ENCODE results near the gene SYNJ1. TPM values are rescaled to one million over a fixed set of nuclear protein-coding genes. Genes with fewer than 3 reads are reported as not detected.
"Not testable (repeated sequence)": the region's sequence is repeated elsewhere in the genome, so short reads cannot be mapped to it uniquely, and the experiment has no call there.

Gene SYNJ1
- total RNA-seq, 1 donor = 6.2 TPM

DNA sequence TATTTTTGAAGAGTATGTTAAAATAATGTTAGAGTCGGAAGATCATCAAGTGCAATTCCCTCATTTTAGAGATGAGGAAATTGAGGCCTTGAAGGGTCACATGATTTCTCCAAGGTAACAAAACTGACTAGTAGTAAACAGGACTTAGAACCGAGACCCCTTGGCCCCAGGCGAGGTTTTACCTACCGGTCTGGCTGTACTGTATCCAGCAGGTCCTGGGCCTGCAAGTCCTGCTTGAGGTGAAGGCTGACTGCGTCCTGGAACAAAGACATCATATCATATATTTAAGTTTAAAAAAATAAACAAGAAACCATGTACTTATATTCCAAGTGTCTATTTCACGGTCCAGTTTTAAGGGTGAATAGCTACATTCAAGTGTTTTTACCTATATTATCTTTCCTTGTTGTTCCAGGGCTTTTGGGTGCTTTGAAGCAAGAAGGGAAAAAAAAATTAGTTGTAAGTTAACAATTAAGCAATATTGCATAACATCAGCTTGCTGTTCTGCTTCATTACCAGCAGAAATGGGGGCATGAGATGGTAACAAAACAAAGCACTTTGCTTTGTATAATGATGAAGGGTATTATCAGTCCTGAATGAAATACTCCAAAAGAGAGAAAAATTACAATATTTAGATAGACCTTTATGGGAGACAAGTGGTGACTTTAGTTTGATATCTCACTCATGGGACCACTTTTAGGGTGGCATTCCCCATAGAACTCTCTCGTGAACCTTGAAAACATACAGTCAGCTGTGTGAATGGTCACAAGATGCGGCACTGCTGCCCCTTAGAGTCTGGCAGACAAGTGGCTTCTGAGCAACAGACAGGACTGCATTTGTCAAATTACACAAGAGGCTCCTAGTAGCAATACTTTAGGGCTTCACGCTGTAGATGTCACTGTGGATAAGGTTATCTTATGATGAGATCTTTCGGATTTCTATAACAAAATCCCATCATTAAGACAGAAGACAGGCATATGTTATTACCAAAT lies 85.8 kb downstream of the SYNJ1 start:
- no peak overlapping the region for H3K27ac ChIP-seq (ENCODE audit: low read depth, low read length)
- no peaks in the 10 kb centered on the region for H3K27me3 ChIP-seq (ENCODE audit: insufficient read depth, low read length)
- no peaks in the 10 kb centered on the region for H3K79me2 ChIP-seq (ENCODE audit: insufficient read depth, low read length)
- H4K20me1 ChIP-seq (ENCODE audit: insufficient read depth, low read length) = no peaks in the 10 kb centered on the region
- H2AFZ ChIP-seq (ENCODE audit: low read length) = no peak overlapping the region
- H3K4me2 ChIP-seq (ENCODE audit: insufficient read depth, low read length) = no peak overlapping the region
- no peaks in the 10 kb centered on the region for H3K9me3 ChIP-seq (ENCODE audit: low read depth, low read length)
- H3K36me3 ChIP-seq (ENCODE audit: insufficient read depth, low read length) = peaks cover 32% of the 10 kb centered on the region
- DNase-seq (ENCODE audit: insufficient read length, low spot score, missing footprints) = no peak
- no peak overlapping the region for H3K4me3 ChIP-seq (ENCODE audit: insufficient read depth, low read length)
- no peaks in the 10 kb centered on the region for H3K4me1 ChIP-seq (ENCODE audit: insufficient read depth, low read length)
- TF ChIP-seq, protein P1, sequence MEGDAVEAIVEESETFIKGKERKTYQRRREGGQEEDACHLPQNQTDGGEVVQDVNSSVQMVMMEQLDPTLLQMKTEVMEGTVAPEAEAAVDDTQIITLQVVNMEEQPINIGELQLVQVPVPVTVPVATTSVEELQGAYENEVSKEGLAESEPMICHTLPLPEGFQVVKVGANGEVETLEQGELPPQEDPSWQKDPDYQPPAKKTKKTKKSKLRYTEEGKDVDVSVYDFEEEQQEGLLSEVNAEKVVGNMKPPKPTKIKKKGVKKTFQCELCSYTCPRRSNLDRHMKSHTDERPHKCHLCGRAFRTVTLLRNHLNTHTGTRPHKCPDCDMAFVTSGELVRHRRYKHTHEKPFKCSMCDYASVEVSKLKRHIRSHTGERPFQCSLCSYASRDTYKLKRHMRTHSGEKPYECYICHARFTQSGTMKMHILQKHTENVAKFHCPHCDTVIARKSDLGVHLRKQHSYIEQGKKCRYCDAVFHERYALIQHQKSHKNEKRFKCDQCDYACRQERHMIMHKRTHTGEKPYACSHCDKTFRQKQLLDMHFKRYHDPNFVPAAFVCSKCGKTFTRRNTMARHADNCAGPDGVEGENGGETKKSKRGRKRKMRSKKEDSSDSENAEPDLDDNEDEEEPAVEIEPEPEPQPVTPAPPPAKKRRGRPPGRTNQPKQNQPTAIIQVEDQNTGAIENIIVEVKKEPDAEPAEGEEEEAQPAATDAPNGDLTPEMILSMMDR (IDR thresholded peaks at IDR 0.05; ENCODE audit: extremely low read depth, low read depth, low read length) = no peak

DNA sequence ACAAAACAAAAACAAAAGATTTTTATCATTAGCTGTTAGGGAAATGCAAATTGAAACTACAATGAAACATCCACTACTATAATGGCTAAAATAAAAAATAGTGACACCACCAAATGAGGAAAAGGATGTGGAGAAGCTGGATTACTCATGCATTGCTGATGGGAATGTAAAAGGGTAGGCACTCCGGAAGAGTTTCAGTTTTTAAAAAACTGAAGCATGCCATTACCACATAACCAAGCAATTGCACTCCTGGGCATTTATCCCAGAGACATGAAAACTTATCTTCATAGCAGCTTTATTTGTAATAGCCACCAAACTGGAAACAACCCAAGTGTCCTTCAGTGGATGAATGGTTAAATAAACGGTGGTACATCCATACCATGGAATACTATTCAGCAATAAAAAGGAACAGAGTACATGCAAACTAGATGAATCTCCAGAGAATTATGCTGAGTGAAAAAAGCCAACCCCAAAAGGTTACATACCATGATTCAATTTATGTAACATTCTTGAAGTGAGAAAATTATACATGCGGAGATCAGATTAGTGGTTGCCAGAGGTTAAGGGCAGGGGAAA lies 101.1 kb downstream of the SYNJ1 start:
- TF ChIP-seq, protein P1 (IDR thresholded peaks at IDR 0.05; ENCODE audit: extremely low read depth, low read depth, low read length) = no peak
- Histone ChIP-seq H3K4me3 (ENCODE audit: insufficient read depth, low read length) (no peak overlapping the region), H3K79me2 (ENCODE audit: insufficient read depth, low read length) (no peaks in the 10 kb centered on the region), H3K36me3 (ENCODE audit: insufficient read depth, low read length) (peaks cover 13% of the 10 kb centered on the region), H4K20me1 (ENCODE audit: insufficient read depth, low read length) (no peaks in the 10 kb centered on the region), H3K9me3 (ENCODE audit: low read depth, low read length) (peaks cover 7% of the 10 kb centered on the region), H3K27me3 (ENCODE audit: insufficient read depth, low read length) (no peaks in the 10 kb centered on the region), H3K27ac (ENCODE audit: low read depth, low read length) (no peak overlapping the region), H3K4me1 (ENCODE audit: insufficient read depth, low read length) (no peaks in the 10 kb centered on the region), H3K4me2 (ENCODE audit: insufficient read depth, low read length) (no peak overlapping the region), H2AFZ (ENCODE audit: low read length) (no peak overlapping the region)
- peak; percentile 52 for DNase-seq (ENCODE audit: insufficient read length, low spot score, missing footprints)

DNA sequence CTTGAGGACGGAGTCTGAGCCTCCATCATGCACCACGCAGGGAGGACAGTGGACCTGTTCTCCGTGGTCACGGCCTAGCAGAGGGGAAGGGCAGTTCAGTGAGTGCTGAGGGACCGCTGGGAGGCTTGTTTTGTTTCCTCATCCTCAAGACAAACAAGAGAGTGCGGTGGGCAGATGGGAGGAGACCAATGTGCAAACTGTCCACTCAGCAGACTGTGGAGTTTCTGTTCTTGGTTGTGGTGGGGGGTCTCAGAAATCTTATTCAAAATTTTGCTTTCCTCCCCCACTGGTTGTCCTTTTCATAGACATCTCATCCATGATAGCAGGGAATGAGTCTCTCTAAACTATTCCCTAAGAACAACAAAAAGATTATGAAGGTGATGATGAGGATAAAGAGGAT lies 109.6 kb downstream of the SYNJ1 start:
- not testable (repeated sequence) for H3K27ac ChIP-seq (ENCODE audit: low read depth, low read length); H3K9me3 ChIP-seq (ENCODE audit: low read depth, low read length); H3K79me2 ChIP-seq (ENCODE audit: insufficient read depth, low read length); H3K4me1 ChIP-seq (ENCODE audit: insufficient read depth, low read length); H2AFZ ChIP-seq (ENCODE audit: low read length); H3K4me3 ChIP-seq (ENCODE audit: insufficient read depth, low read length); DNase-seq (ENCODE audit: insufficient read length, low spot score, missing footprints); H3K27me3 ChIP-seq (ENCODE audit: insufficient read depth, low read length); H3K36me3 ChIP-seq (ENCODE audit: insufficient read depth, low read length); H3K4me2 ChIP-seq (ENCODE audit: insufficient read depth, low read length); H4K20me1 ChIP-seq (ENCODE audit: insufficient read depth, low read length)

DNA sequence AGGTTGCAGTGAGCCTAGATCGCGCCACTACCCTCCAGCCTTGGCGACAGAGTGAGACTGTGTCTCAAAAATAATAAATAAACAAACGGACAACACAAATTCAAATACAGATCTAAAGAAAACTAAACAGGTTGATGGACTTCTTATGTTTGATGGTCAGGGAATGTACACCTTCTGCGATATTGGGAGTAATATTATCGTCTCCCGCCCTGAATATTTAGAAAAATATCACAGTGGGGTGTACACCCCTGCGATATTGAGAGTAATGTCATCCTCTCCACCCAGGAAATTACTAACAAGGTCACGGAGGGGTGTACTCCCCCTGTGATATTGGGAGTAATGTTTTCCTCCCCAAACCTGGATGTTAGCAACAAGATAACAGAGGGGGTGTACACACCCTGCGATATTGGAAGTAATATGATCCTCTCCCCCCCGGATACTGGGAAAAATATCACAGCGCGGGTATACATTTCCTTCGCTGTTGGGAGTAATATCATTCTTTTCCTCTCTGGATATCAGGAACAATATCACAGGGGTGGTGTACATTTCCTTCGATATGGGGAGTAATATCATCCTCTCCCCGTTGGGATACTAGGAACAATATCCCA lies 114.3 kb downstream of the SYNJ1 start:
- Histone ChIP-seq H4K20me1 (ENCODE audit: insufficient read depth, low read length) (peaks cover 5% of the 10 kb centered on the region), H3K9me3 (ENCODE audit: low read depth, low read length) (no peaks in the 10 kb centered on the region), H2AFZ (ENCODE audit: low read length) (peak overlapping the region; percentile 97), H3K4me3 (ENCODE audit: insufficient read depth, low read length) (peak overlapping the region; percentile 95), H3K4me1 (ENCODE audit: insufficient read depth, low read length) (peaks cover 8% of the 10 kb centered on the region), H3K4me2 (ENCODE audit: insufficient read depth, low read length) (peak overlapping the region; percentile 93), H3K79me2 (ENCODE audit: insufficient read depth, low read length) (peaks cover 25% of the 10 kb centered on the region), H3K27me3 (ENCODE audit: insufficient read depth, low read length) (no peaks in the 10 kb centered on the region), H3K36me3 (ENCODE audit: insufficient read depth, low read length) (peaks cover 9% of the 10 kb centered on the region), H3K27ac (ENCODE audit: low read depth, low read length) (peak overlapping the region; percentile 97)
- TF ChIP-seq, protein P1 (IDR thresholded peaks at IDR 0.05; ENCODE audit: extremely low read depth, low read depth, low read length) = no peak
- no peak for DNase-seq (ENCODE audit: insufficient read length, low spot score, missing footprints)

Data from osteoblast (primary cell).